Astrocyte (in vitro differentiated cells and primary cell): Measurements from ENCODE around the gene PIK3R1. TPM values are rescaled to one million over a fixed set of nuclear protein-coding genes. Genes with fewer than 3 reads are reported as not detected.

Experiments
- DNase-seq: peaks from one replicate; pipeline ENCODE4 v3.0.0-alpha.2; 2010; ENCODE audit warnings: low read depth
- FAIRE-seq: peaks from 2 replicates; lab custom pipeline; 2011; peaks lifted over from hg19 to GRCh38; lab: Jason Lieb, UNC
- H2AFZ ChIP-seq: 2 replicates; pipeline ENCODE4 v1.6.0; 2012; ENCODE audit warnings: low read depth, low read length, inconsistent platforms
- H3K27ac ChIP-seq: 2 replicates; pipeline ENCODE4 v1.5.1; 2011; ENCODE audit warnings: low read depth, low read length, inconsistent platforms
- H3K27me3 ChIP-seq: 2 replicates; pipeline ENCODE4 v1.6.0; 2011; ENCODE audit warnings: low read length, inconsistent platforms; ENCODE audit not compliant: insufficient read depth
- H3K36me3 ChIP-seq: 2 replicates; pipeline ENCODE4 v1.5.1; 2011; ENCODE audit warnings: low read length, inconsistent platforms; ENCODE audit not compliant: insufficient read depth
- H3K4me1 ChIP-seq: 2 replicates; pipeline ENCODE4 v1.5.1; 2011; ENCODE audit warnings: low read length, inconsistent platforms; ENCODE audit not compliant: insufficient read depth
- H3K4me2 ChIP-seq: 2 replicates; pipeline ENCODE4 v1.6.0; 2012; ENCODE audit warnings: low read length, inconsistent platforms
- H3K4me3 ChIP-seq: 2 replicates; pipeline ENCODE4 v1.5.1; 2011; ENCODE audit warnings: low read depth, mild to moderate bottlenecking, low read length, inconsistent platforms; ENCODE audit not compliant: insufficient read depth
- H3K79me2 ChIP-seq: 2 replicates; pipeline ENCODE4 v1.6.0; 2012; ENCODE audit warnings: mild to moderate bottlenecking, low read length, inconsistent platforms; ENCODE audit not compliant: insufficient read depth
- H3K9ac ChIP-seq: 2 replicates; pipeline ENCODE4 v1.6.0; 2012; ENCODE audit warnings: mild to moderate bottlenecking, low read length, inconsistent platforms
- H3K9me3 ChIP-seq: 2 replicates; pipeline ENCODE4 v1.5.1; 2012; ENCODE audit warnings: low read depth, mild to moderate bottlenecking, low read length, inconsistent platforms; ENCODE audit not compliant: insufficient read depth
- H4K20me1 ChIP-seq: 2 replicates; pipeline ENCODE4 v1.6.0; 2012; ENCODE audit warnings: low read length, inconsistent platforms; ENCODE audit not compliant: insufficient read depth
- H3K27ac Mint-ChIP-seq: one replicate; pipeline ENCODE4 v1.8.0; 2021; ENCODE audit warnings: mild to moderate bottlenecking, mixed read lengths; ENCODE audit not compliant: unreplicated experiment
- H3K27me3 Mint-ChIP-seq: one replicate; pipeline ENCODE4 v1.8.0; 2021; ENCODE audit warnings: low read depth, mixed read lengths; ENCODE audit not compliant: unreplicated experiment
- H3K36me3 Mint-ChIP-seq: one replicate; pipeline ENCODE4 v1.8.0; 2021; ENCODE audit warnings: low read depth, mixed read lengths; ENCODE audit not compliant: unreplicated experiment
- H3K4me1 Mint-ChIP-seq: one replicate; pipeline ENCODE4 v1.8.0; 2021; ENCODE audit warnings: low read depth, mixed read lengths; ENCODE audit not compliant: unreplicated experiment
- H3K4me3 Mint-ChIP-seq: one replicate; pipeline ENCODE4 v1.8.0; 2021; ENCODE audit warnings: mild to moderate bottlenecking, moderate library complexity, mixed read lengths; ENCODE audit not compliant: unreplicated experiment
- H3K9me3 Mint-ChIP-seq: one replicate; pipeline ENCODE4 v1.8.0; 2021; ENCODE audit warnings: mild to moderate bottlenecking, mixed read lengths; ENCODE audit not compliant: unreplicated experiment
- CTCF ChIP-seq: IDR thresholded peaks from 2 replicates; pipeline ENCODE4 v1.5.1; 2011; ENCODE audit warnings: low read depth, mild to moderate bottlenecking, inconsistent platforms, low read length, moderate library complexity; ENCODE audit not compliant: insufficient read depth
- EZH2 ChIP-seq: IDR thresholded peaks from 2 replicates; pipeline ENCODE4 v1.6.1; 2012; ENCODE audit warnings: mild to moderate bottlenecking, low read length, inconsistent platforms; ENCODE audit not compliant: insufficient read depth
- total RNA-seq: library from RNA; stranded (reverse); gene quantifications from 2 replicates; pipeline ENCODE4 v1.2.1, GENCODE V29; 2021

PIK3R1 gene
- total RNA-seq, 1 donor from 2014 or later: 25.7 TPM

- Histone ChIP-seq H3K79me2 (no peaks in the 10 kb centered on the region), H3K36me3 (peaks cover 12% of the 10 kb centered on the region), H3K4me1 (peaks cover 14% of the 10 kb centered on the region), H3K27me3 (no peaks in the 10 kb centered on the region), H3K9me3 (no peaks in the 10 kb centered on the region), H3K27ac (peak overlapping the region; percentile 32), H2AFZ (no peak overlapping the region), H3K4me2 (peak overlapping the region; percentile 53), H4K20me1 (peaks cover 8% of the 10 kb centered on the region), H3K9ac (no peak overlapping the region), H3K4me3 (no peak overlapping the region)
- TF ChIP-seq EZH2 (no peak), CTCF (no peak)
- H3K4me3 Mint-ChIP-seq: no peak overlapping the region
- peaks cover 3% of the 10 kb centered on the region for H3K9me3 Mint-ChIP-seq
- peaks cover 20% of the 10 kb centered on the region for H3K4me1 Mint-ChIP-seq
- DNase-seq (peak; percentile 92), FAIRE-seq (no peak)
- peak overlapping the region; percentile 77 for H3K27ac Mint-ChIP-seq
- peaks cover 9% of the 10 kb centered on the region for H3K36me3 Mint-ChIP-seq
- no peaks in the 10 kb centered on the region for H3K27me3 Mint-ChIP-seq
Observed at GRCh38 chr5:68277431-68277830, 61.9 kb downstream of the PIK3R1 start.

- TF ChIP-seq CTCF: no peak
- TF ChIP-seq EZH2: no peak
Observed at GRCh38 chr5:68279984-68280383, 64.4 kb downstream of the PIK3R1 start.

GRCh38 chr5:68282001-68282400 lies 66.4 kb downstream of the PIK3R1 start:
- no peak for FAIRE-seq
- Histone ChIP-seq H3K4me1 (peaks cover 10% of the 10 kb centered on the region), H3K4me2 (no peak overlapping the region), H2AFZ (no peak overlapping the region), H4K20me1 (no peaks in the 10 kb centered on the region), H3K79me2 (no peaks in the 10 kb centered on the region), H3K9ac (no peak overlapping the region), H3K9me3 (no peaks in the 10 kb centered on the region), H3K27me3 (no peaks in the 10 kb centered on the region), H3K36me3 (peaks cover 15% of the 10 kb centered on the region), H3K27ac (no peak overlapping the region), H3K4me3 (no peak overlapping the region)
- H3K36me3 Mint-ChIP-seq: peaks cover 6% of the 10 kb centered on the region
- no peak for DNase-seq
- no peak overlapping the region for H3K27ac Mint-ChIP-seq
- H3K4me1 Mint-ChIP-seq: peaks cover 15% of the 10 kb centered on the region
- no peak for TF ChIP-seq EZH2
- TF ChIP-seq CTCF: no peak
- no peak overlapping the region for H3K4me3 Mint-ChIP-seq
- peaks cover under 1% of the 10 kb centered on the region for H3K9me3 Mint-ChIP-seq
- H3K27me3 Mint-ChIP-seq: no peaks in the 10 kb centered on the region

More at GRCh38 chr5:68279984-68280383, 64.4 kb downstream of the PIK3R1 start:
- H3K4me1 ChIP-seq: peaks cover 14% of the 10 kb centered on the region
- H3K4me3 Mint-ChIP-seq: no peak overlapping the region
- H3K4me3 ChIP-seq: no peak overlapping the region
- H3K27ac Mint-ChIP-seq: no peak overlapping the region
- H3K36me3 ChIP-seq: peaks cover 15% of the 10 kb centered on the region
- H3K36me3 Mint-ChIP-seq: peaks cover 9% of the 10 kb centered on the region
- H3K79me2 ChIP-seq: no peaks in the 10 kb centered on the region
- H3K4me2 ChIP-seq: no peak overlapping the region
- H4K20me1 ChIP-seq: no peaks in the 10 kb centered on the region
- H3K4me1 Mint-ChIP-seq: peaks cover 14% of the 10 kb centered on the region
- no peak overlapping the region for H2AFZ ChIP-seq
- FAIRE-seq (no peak), DNase-seq (no peak)
- no peaks in the 10 kb centered on the region for H3K27me3 Mint-ChIP-seq
- no peak overlapping the region for H3K27ac ChIP-seq
- peaks cover 3% of the 10 kb centered on the region for H3K9me3 Mint-ChIP-seq
- H3K9ac ChIP-seq: no peak overlapping the region
- H3K27me3 ChIP-seq: no peaks in the 10 kb centered on the region
- H3K9me3 ChIP-seq: no peaks in the 10 kb centered on the region
